HG03469 (cell line): ENCODE results near the gene MTERF4.
"Not testable (repeated sequence)": the region's sequence is repeated elsewhere in the genome, so short reads cannot be mapped to it uniquely, and the experiment has no call there.

Source experiments
- ATAC-seq: cut with Tn5 transposase; IDR thresholded peaks from one replicate; pipeline ENCODE4 v1.9.1; 2021; ENCODE audit warnings: mild to moderate bottlenecking, moderate library complexity, moderate number of reproducible peaks; ENCODE audit not compliant: unreplicated experiment

The MTERF4 gene

DNA sequence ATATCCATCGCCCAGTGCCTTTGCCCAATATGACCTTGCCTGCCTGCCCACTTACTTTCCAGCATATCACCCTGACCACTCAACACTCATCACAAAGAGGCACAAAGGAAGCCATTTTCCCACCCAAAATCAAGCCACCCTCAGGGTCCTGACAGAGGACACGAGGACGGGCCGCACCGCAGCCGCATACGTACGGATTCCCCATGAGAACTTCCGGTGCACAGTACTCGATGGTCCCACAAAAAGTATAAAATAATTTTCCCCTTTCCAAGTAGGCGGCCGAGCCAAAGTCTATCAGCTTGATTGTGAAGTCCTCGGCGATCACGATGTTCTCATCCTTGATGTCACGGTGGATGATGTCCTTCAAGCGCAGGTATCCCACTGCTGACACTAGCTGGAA lies 10.0 kb upstream of the MTERF4 start:
- ATAC-seq, result no peak

DNA sequence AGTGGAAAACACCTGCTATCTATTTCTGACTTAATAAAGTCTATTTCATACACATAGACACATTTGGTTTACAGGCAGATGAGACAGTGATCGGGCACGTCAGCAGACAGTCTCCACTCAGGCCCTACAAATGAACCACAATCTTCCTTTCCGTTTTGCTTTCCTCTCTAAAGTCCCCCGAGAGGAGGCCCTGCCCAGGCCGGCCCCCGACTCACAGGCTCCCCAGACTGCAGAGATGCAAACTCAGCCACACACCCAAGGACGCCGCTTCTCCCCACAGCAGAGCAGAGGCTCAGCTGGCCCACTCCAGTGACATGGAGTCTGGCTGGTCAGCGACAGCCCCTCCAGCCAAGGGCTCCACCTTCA lies 9.3 kb upstream of the MTERF4 start:
- ATAC-seq, result no peak

DNA sequence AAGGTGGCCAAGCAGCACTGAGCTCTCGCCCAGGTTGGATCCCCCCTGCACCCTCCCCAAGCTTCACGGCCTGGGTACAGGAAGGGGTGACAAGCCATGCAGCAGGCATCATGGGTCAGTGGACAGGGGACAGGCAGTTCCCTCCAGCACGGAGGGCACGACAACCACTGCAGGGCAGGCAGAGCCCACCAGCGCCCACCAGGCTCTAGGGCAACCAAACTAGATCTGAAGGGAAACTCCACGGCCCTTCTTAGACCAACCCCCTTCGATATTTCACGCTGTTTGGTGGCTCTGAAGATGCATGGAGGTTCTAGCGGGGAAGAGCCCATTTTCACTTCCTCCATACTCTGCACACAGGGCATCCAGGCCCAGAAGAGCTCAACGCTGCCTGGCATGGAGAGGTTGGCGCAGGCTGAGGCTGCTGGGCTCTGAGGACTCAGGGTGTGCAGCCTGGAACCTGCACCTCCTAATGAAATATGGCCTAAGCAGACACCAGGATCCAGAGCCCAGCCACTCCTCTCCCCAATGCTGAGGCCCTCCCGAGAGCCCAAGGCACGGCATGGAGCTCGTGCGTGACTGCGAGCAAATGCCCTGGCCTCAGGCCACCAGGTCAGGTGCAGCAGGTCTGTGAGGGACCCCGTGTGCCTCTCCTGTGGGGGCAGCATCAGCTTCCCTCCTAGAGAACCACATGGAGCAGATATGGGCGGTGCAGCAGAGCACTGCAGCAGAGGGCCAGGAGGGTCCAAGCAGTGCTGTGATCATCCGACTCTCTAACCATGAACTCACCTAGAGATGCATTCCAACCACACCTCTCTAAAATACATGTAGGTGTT lies 8.7 kb upstream of the MTERF4 start:
- no peak for ATAC-seq

DNA sequence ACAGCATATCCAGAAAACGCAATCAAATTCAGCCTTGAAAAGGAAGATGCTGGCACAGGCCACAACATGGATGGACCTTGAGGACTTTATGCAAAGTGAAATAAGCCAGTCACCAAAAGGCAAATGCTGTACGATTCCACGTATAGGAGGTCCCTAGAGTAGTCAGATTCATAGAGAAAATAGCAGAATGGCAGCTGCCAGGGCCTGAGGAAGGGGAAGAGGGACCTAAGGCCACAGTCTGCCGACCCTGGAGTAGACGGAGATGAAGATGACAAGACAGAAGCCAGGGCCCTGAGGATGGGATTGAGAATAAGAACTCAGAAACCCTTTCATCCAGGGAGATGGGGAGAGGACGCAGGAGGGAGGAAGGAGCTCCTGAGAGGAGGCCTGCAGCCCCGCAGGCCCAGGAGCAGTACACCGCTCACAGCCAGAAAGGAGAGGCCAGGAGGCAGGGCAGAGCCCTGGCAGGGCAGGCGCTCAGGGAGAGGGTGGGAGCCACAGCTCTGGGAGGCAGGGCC lies 8.1 kb upstream of the MTERF4 start:
- no peak for ATAC-seq

DNA sequence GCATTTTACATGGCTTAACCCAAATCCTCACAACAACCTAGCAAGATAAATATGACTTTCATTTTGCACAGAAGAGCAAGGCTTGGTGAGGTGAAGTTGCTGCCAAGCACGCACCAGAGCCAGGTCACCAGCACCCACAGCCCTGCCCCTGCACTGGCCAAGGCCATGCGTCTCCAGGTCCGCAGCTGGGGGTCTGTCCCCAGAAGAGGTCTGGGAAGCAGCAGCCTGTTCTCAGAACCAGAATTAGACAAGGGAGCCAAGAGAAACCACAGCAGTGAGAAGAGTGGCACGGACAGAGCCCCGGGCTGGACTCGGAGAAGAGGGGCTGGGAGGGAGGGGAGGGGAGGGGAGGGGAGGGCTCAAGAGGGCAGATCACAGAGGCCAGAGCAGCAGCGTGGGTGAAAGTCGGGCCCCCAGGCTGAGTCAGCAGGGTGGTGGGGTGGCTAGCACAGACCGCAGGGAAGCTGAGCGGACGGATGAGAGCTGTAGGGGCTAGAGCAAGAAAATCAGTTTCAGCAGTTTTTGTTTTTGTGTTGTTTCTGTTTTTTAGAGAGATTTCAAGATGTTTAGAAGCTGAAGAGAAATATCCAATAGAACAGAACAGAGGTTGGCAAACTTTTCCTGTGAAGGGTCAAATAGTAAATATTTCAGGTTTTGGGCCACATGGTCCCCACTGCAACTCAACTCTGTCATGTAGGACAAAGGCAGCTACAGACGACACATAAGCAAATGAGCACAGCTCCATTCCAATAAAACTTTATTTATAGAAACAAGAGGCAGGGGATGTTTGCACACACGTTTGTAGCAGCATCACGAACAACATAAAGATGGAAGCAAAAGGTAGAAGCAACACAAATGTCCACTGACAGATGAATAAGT lies 7.4 kb upstream of the MTERF4 start:
- ATAC-seq, result no peak

DNA sequence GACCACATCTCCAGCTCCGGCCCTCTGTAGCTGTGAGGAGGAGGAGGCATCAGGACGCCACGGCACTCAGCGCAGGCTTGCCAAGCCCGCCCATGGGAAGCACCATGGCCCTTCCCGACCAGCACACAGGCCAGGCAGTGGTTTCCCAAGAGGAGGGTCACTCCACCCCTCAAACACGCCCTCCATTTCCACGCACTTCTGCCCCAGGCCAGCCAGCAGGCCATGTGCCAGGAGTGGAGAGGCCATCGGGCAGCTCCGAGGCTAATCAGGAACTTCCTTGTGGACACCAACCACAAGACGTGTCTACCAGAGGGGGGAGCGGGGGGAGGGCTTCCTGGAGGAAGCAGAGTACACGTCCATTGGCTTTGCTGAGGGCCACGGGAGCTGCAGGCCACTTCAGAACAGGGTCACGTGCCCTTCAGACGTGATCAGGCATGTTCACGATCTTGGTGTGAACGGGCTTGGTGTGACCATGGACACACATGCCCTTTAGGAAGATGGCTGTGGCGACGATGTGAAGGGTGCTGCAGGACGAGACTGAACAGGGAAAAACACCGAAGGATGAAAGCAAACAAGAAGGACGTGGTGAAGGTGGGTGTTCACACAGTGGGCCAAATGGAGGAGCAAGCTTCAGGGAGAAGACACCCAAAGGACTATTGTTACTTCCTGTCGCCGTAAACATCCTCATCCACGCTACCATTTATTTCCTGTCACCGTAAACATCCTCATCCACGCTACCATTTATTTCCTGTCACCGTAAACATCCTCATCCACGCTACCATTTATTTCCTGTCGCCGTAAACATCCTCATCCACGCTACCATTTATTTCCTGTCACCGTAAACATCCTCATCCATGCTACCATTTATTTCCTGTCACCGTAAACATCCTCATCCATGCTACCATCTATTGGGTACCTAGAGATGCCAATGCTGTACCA lies 6.5 kb upstream of the MTERF4 start:
- no peak for ATAC-seq

DNA sequence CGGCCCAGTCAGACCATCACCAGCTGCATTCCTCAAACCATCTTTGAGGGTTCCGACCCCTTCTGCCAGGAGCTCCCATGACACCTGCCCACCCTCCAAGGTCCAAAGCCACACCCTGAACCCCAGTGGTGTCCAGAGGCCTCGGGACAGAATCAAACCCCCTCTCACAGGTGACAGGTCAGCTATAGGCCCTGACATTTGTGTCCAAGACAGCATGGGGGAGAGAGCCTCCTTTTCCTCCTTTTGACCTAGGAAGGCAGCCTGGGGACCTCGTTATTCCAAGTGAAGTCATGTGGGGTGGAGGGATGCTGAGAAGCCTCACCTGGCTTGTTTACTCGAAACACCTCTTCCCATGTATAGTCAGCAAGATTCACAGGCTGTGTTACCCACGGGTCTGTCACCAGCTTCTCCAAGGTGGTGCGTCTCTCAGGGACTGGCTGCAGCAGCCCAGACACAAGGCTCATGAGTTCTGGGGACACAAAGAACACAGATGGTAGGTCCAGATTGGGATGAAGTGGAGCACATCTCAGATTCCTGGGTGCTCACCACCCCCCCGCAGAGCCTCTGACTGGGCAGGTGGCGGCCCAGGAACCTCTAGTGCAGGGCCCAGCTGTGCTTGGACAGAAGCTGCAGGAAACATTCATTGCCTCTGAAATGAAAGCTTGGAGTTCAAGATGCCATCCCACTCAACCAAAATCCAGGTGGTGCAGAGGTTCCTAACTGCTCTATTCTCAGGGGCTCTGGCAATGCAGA lies 5.1 kb upstream of the MTERF4 start:
- ATAC-seq, result no peak

DNA sequence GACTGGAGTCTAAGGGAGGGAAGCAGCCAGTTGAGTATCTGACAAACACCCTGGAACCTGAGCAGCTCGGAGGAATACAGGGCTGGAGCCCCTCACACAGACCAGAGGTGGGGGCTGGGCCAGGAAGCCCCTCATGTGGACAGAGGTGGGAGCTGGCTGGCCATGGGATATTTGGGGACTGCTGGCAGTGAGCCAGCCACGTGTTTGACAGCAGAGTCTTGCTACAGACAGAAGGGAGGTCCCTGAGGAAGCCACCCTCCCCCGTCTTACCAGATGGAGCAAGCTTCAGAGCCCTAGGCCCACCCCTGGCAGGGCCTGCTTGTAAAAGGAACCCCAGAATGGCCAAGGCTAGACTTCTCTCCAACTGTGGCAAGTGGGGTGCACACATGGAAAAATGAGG lies 3.6 kb upstream of the MTERF4 start:
- ATAC-seq, result no peak

DNA sequence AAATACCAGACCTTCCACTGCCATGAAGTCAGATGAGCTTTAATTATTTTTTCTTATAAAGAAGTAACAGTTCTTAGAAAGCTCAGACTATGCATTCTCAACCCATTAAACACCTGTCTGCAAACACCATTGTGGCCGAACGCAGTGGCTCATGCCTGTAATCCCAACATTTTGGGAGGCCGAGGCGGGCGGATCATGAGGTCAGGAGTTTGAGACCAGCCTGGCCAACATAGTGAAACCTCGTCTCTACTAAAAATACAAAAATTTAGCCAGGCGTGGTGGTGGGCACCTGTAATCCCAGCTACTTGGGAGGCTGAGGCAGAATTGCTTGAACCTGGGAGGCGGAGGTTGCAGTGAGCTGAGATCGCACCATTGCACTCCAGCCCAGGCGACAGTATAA lies 2.5 kb upstream of the MTERF4 start:
- ATAC-seq, result not testable (repeated sequence)

DNA sequence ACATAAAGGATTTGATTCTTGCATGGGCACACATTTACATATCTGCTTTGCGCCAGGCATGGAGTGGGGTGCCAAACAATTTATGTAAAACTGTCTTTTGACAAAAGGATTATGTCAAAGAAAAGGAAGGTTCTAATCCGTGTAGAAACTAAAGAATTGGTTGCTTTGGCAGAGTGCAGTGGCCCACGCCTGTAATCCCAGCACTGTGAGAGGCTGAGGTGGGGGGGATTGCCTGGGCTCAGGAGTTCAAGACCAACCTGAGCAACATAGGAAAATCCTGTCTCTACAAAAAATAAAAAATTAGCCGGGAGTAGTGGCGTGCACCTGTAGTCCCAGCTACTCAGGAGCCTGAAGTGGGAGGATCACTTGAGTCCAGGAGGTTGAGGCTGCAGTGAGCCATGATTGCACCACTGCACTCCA lies 1.1 kb upstream of the MTERF4 start:
- ATAC-seq, result no peak

DNA sequence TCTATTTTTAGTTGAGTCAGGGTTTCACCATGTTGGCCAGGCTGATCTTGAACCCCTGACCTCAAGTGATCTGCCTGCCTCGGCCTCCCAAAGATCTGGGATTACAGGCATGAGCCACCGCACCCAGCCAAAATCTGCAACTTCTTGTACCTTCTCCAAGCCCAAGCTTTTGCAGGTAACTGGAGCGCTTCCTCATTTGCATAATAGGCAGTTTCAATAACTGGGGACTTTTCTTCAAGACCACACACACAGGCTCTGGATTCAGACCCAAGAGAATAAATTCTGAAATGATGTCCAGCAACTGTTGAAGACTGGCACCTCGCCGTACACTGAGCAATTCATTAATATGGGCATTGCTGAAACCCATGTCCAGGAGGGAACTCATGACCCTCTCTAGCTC lies 2.8 kb downstream of the MTERF4 start:
- ATAC-seq, result no peak

DNA sequence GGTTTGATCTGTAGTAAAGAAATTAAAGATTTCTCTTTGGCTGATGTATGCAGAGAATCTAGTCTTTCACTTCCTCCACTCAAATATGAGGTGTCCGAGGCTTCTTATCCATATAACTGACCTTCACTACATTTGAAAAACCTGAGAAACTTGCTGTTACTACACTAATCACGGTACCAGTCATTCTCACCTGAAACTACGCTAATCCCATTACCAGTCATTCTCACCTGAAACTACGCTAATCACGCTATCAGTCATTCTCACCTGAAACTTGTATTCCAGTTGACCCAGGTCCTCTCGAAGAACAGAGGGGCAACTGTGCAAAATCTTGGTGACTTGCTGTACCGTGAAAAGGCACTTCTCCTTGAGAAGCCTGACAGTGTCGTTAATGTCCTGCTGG lies 5.1 kb downstream of the MTERF4 start:
- ATAC-seq, result no peak

DNA sequence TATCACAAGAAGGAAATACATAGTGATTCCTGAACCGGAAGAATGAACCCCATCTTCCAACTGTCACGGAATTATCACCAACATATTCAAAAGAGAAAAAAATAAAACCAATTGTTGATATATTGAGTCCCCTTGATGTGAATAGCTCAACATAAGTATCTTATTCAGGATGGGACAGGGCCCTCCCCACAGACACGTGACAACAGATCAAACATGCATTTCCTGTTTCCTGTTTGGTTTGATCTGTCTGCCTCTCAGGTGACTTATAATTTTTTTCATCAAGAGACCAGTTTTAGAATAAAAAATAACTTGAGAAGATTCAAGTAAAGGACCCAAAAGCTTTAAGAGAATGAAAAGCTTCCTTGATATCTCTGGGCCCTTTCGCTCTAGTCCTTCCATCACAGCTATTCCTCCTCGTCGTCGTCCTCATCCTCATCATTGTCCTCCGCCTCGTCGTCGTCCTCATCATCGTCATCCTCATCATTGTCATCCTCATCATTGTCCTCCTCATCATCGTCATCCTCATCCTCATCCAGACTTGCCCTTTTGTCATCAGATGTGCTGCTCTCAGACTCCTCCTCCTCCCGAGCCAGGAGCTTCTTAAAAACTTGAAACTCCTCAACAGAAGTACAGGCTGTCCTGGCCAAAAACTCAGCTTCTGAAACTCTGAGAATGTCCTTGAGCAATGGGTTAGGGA lies 6.3 kb downstream of the MTERF4 start:
- no peak for ATAC-seq

DNA sequence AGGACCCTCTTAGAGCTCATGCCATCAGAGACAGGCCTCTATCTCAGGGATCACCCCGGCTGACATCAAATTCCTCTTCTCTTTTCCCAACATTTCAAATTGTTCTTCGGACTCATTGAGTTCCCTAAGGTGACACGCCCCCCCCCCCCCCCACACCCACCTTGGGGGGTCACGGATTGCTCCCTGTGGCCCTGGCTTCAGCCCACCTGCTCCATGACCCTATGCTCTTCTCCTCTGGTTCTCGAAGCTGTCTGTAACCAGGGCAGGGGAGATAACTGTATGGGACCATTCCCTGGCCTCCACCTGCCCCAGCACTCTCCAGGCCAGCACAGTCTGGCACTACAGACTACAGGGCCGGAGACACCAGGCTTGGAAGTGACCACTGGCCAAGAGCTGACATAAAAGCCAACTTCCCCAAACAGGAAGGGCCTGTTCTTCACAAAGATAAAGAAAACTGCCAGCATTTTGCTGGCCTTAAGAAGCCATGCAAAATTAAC lies 7.1 kb downstream of the MTERF4 start:
- ATAC-seq, result no peak

DNA sequence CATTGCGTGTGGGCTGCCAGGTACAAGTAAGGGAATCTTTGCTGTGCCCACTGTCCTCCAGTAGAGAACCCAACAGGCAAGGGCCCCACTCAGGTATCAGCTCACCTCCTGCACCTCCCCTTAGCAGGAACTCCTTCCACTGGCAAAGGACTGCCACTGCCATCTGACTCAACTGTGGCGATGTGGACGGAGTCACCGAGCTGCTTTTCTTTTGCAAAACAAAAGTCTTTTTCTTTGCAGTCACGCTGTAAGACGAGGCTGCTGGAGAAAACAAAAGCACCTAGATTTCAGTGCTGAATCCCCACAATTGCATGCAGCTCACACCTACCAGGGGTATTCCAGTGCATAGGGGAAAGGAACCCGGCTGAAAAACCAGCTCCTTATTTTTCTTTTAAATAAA lies 7.9 kb downstream of the MTERF4 start:
- no peak for ATAC-seq

DNA sequence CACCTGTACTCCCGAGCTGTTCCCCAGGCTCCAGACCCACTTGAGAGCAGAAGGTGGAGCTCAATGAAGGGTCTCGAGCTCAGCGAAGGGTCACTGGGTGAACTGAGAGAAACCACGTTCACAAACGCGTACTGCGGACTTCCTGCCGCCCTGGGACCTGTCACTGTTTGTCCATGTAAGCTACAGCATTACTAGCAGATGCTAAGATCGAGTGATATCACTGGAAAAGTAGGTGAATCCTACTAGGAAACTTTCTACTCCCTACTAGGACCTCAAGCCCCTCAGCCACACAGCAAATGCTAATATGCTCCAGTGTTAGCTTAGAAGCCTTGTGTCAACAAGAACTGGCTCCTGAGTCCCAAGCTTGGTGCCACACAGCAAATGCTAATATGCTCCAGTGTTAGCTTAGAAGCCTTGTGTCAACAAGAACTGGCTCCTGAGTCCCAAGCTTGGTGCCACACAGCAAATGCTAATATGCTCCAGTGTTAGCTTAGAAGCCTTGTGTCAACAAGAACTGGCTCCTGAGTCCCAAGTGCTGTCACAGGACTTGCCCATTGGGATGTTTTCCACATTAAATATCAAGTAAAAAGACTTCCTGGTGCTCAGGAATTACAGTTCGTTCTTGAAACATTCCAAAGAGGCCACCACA lies 8.8 kb downstream of the MTERF4 start:
- ATAC-seq, result not testable (repeated sequence)

DNA sequence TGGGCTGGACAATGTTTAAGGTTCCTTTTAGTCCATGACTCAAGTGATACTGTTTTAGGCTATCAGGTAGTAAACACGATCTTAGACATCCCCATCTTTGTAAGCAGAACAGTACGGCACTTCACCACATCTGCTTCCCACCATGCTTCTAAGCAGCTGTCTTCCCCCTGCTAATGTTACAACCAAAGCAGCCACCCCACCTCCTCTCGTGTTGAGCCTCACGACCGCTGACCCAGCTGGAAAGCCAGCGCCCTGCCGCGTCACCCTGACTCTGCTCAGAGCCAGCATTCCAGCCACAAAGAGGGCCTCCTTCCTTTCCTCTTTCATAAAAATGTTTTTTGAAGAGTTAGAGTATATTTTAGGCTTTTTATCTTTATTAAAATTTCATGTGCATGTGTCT lies 9.4 kb downstream of the MTERF4 start:
- ATAC-seq, result no peak

DNA sequence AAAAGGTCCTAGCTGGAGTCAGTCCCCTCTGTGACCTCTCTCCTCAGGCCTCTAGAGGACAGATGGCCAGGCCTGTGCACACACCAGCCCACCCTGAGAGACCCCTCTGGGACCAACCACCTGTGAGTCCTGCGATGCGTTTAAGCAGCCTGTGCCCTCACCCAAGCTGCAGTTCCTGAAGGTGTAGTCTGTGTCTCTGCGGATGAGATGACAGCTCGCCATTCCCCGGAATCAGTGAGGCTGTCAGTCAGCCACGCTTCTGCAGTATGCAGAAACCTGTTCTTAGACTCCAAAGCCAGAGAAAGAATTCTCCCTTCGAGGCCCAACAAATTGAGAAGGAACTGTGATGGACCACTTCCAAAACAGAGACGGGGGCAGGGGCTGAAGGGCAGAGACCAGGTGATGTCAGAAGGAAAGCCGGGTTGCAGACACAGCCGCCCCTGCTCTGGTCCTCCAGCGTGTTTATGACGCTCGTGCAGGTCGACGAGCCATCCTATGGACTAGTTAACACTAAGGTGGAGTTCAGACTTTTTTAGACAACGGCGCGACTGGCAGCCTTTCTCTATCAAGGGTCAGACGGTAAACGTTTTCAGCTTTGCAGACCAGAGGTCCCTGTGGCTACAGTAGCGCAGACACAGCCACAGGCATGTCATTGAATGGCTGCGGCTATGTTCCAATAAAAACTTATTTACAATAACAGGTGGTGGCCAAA lies 10.2 kb downstream of the MTERF4 start:
- ATAC-seq, result no peak
